ENCODE measurements around the gene TGM5. TPM values are rescaled to one million over a fixed set of nuclear protein-coding genes. Genes with fewer than 3 reads are reported as not detected.

TGM5 gene
- total RNA-seq, 3 donors from 2014 or later (not counting 1 experiment from before 2014, with no cell fraction given), result not detected

GRCh38 chr15:43302205-43302817 is 35.6 kb upstream of the TGM5 start, which contains the start of gene TGM7:
TSS of gene TGM7 (minus strand) at chr15:43302255.
- H3K27ac Mint-ChIP-seq, result no peak within 1 kb of the TSS
- Histone ChIP-seq H3K9me3 (ENCODE audit: control insufficient read depth, insufficient read depth, low read length) (no peaks in the 10 kb centered on the region), H3K4me3 (ENCODE audit: low read length) (no peak within 1 kb of the TSS), H3K27ac (ENCODE audit: low read length) (no peak within 1 kb of the TSS), H3K4me1 (ENCODE audit: control insufficient read depth, insufficient read depth, low read length) (no peaks in the 10 kb centered on the region), H3K27me3 (ENCODE audit: control insufficient read depth, insufficient read depth, low read length) (no peaks in the 10 kb centered on the region), H3K36me3 (ENCODE audit: control insufficient read depth, insufficient read depth, low read length) (no peaks in the 10 kb centered on the region)
- ATAC-seq, result no peak
- H3K9me3 Mint-ChIP-seq, result no peaks in the 10 kb centered on the region
- no peak for DNase-seq
- no peaks in the 10 kb centered on the region for H3K4me1 Mint-ChIP-seq
- TF ChIP-seq, protein P1, sequence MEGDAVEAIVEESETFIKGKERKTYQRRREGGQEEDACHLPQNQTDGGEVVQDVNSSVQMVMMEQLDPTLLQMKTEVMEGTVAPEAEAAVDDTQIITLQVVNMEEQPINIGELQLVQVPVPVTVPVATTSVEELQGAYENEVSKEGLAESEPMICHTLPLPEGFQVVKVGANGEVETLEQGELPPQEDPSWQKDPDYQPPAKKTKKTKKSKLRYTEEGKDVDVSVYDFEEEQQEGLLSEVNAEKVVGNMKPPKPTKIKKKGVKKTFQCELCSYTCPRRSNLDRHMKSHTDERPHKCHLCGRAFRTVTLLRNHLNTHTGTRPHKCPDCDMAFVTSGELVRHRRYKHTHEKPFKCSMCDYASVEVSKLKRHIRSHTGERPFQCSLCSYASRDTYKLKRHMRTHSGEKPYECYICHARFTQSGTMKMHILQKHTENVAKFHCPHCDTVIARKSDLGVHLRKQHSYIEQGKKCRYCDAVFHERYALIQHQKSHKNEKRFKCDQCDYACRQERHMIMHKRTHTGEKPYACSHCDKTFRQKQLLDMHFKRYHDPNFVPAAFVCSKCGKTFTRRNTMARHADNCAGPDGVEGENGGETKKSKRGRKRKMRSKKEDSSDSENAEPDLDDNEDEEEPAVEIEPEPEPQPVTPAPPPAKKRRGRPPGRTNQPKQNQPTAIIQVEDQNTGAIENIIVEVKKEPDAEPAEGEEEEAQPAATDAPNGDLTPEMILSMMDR (IDR thresholded peaks at IDR 0.05), result no peak
- intact Hi-C loops (cut with micrococcal nuclease), result no loop called here
- no peaks in the 10 kb centered on the region for H3K36me3 Mint-ChIP-seq
- H3K27me3 Mint-ChIP-seq (ENCODE audit: low read depth in 2 of 2), result peaks cover 20 to 39% of the 10 kb centered on the region in 2 donors
- no peak within 1 kb of the TSS for H3K4me3 Mint-ChIP-seq
- WGBS (ENCODE audit: insufficient coverage), result 86% methylated on average over 10 of the region's 11 CpGs

DNA sequence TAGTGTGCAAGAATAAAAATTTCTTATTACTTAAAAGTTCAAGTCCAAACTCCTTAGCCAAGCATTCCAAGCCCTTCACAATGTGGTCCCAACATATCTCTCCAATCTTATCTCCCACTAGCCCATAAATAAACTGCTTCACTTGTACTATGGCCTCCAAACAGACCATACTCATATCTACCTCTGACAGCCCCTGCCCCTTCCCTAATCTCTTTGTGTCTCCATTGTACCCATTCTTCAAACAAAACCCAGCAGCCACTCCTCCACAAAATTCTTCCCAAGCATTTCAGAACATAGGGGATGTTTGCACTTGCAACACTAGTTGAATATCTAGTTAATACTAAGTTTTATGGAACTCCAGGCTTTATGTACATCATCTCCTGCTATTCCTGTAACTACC is 33.2 kb upstream of the TGM5 start:
- TF ChIP-seq, protein P1 (IDR thresholded peaks at IDR 0.05), result no peak
- Histone ChIP-seq H3K36me3 (ENCODE audit: control insufficient read depth, insufficient read depth, low read length) (no peaks in the 10 kb centered on the region), H3K4me1 (ENCODE audit: control insufficient read depth, insufficient read depth, low read length) (no peaks in the 10 kb centered on the region), H3K27me3 (ENCODE audit: control insufficient read depth, insufficient read depth, low read length) (no peaks in the 10 kb centered on the region), H3K4me3 (ENCODE audit: low read length) (no peak overlapping the region), H3K27ac (ENCODE audit: low read length) (no peak overlapping the region), H3K9me3 (ENCODE audit: control insufficient read depth, insufficient read depth, low read length) (no peaks in the 10 kb centered on the region)
- intact Hi-C loops (cut with micrococcal nuclease), result no loop called here
- Mint-ChIP-seq H3K27me3 (ENCODE audit: low read depth in 2 of 2) (peaks cover 20 to 39% of the 10 kb centered on the region in 2 donors), H3K27ac (no peak overlapping the region), H3K4me1 (no peaks in the 10 kb centered on the region), H3K4me3 (no peak overlapping the region), H3K9me3 (no peaks in the 10 kb centered on the region), H3K36me3 (no peaks in the 10 kb centered on the region)
- ATAC-seq (no peak), DNase-seq (no peak)

DNA sequence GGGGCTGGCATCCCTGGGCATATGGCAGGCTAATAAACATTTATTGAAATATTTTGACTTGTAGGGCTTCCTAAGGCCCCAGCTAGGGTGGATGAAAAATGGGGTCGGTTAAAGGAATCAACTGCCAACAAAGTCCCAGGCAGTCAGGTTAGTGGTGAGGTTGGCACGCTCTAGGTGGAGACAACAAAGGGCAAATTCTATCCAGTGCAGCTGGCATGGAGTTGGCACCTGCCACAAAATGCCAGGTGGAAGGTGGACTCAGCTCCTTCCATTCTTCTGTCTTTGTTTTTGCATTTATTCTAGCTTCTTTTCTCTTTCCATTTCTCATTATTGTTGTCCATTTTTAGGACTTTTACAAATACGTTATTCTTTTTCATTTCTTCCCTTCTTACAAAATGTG is 32.7 kb upstream of the TGM5 start:
- peaks cover 22 to 44% of the 10 kb centered on the region in 2 donors for H3K27me3 Mint-ChIP-seq (ENCODE audit: low read depth in 2 of 2)
- ATAC-seq, result no peak
- WGBS (ENCODE audit: insufficient coverage), result 87% methylated on average over 2 of the region's 3 CpGs

More for the DNA sequence above, 32.7 kb upstream of the TGM5 start:
- Mint-ChIP-seq H3K36me3 (no peaks in the 10 kb centered on the region), H3K4me1 (no peaks in the 10 kb centered on the region), H3K9me3 (no peaks in the 10 kb centered on the region), H3K4me3 (no peak overlapping the region), H3K27ac (no peak overlapping the region)
- TF ChIP-seq, protein P1 (IDR thresholded peaks at IDR 0.05), result no peak
- H3K4me3 ChIP-seq (ENCODE audit: low read length), result no peak overlapping the region
- intact Hi-C loops (cut with micrococcal nuclease), result no loop called here
- no peak for DNase-seq
- H3K9me3 ChIP-seq (ENCODE audit: control insufficient read depth, insufficient read depth, low read length), result no peaks in the 10 kb centered on the region
- no peaks in the 10 kb centered on the region for H3K27me3 ChIP-seq (ENCODE audit: control insufficient read depth, insufficient read depth, low read length)
- H3K4me1 ChIP-seq (ENCODE audit: control insufficient read depth, insufficient read depth, low read length), result no peaks in the 10 kb centered on the region
- H3K36me3 ChIP-seq (ENCODE audit: control insufficient read depth, insufficient read depth, low read length), result no peaks in the 10 kb centered on the region
- no peak overlapping the region for H3K27ac ChIP-seq (ENCODE audit: low read length)

All from natural killer cell (primary cell).